Nucleus accumbens (tissue), 56 donors: ENCODE data around the gene GJC1.
A peak's percentile ranks its signal among the peaks of the same experiment; 100 is the strongest.

Experiments
- DNase-seq, 56 donors: peaks; one replicate each; lab custom pipeline; 2025; lab: John Stamatoyannopoulos, UW

GJC1 gene

GRCh38 chr17:44780161-44780560 is 49.9 kb downstream of the GJC1 start:
- no peak for DNase-seq

GRCh38 chr17:44779211-44780025 is 50.7 kb downstream of the GJC1 start:
- peak in 54 of 56 donors; percentile 27 to 88 (median 70) for DNase-seq

GRCh38 chr17:44778656-44779210 is 51.4 kb downstream of the GJC1 start:
- DNase-seq = no peak

GRCh38 chr17:44777394-44778348 is 52.4 kb downstream of the GJC1 start:
- no peak for DNase-seq

GRCh38 chr17:44776628-44777393 is 53.3 kb downstream of the GJC1 start:
- DNase-seq = no peak

GRCh38 chr17:44775838-44776621 is 54.1 kb downstream of the GJC1 start:
- peak in 4 of 56 donors; percentile 54 to 77 (median 70) for DNase-seq

- peak in 54 of 56 donors; percentile 48 to 98 (median 92) for DNase-seq
Observed at GRCh38 chr17:44775136-44775837, 54.8 kb downstream of the GJC1 start.

GRCh38 chr17:44774271-44775135 is 55.6 kb downstream of the GJC1 start:
- peak in 54 of 56 donors; percentile 25 to 91 (median 68) for DNase-seq

- no peak for DNase-seq
Observed at GRCh38 chr17:44773140-44773539, 56.9 kb downstream of the GJC1 start.

GRCh38 chr17:44772308-44773045 is 57.6 kb downstream of the GJC1 start:
- no peak for DNase-seq

- no peak for DNase-seq
Observed at GRCh38 chr17:44770166-44770925, 59.7 kb downstream of the GJC1 start.

- no peak for DNase-seq
Observed at GRCh38 chr17:44769647-44770084, 60.4 kb downstream of the GJC1 start.

- DNase-seq = no peak
Observed at GRCh38 chr17:44769230-44769629, 60.9 kb downstream of the GJC1 start.

GRCh38 chr17:44768505-44769142 is 61.5 kb downstream of the GJC1 start:
- DNase-seq = no peak

- DNase-seq = no peak
Observed at GRCh38 chr17:44767493-44767892, 62.6 kb downstream of the GJC1 start.
